IPS-15b (cell line): Measurements from ENCODE around the gene UQCRH.
"Not testable (repeated sequence)": the region's sequence is repeated elsewhere in the genome, so short reads cannot be mapped to it uniquely, and the experiment has no call there.

Experiments
- H3K27me3 ChIP-seq: one replicate; pipeline ENCODE4 v1.6.1; 2013; ENCODE audit warnings: low read length; ENCODE audit not compliant: control insufficient read depth, insufficient read depth
- H3K36me3 ChIP-seq: one replicate; pipeline ENCODE4 v1.6.1; 2013; ENCODE audit warnings: low read length; ENCODE audit not compliant: control insufficient read depth, insufficient read depth
- H3K4me1 ChIP-seq: one replicate; pipeline ENCODE4 v1.6.1; 2013; ENCODE audit warnings: mild to moderate bottlenecking, low read length; ENCODE audit not compliant: control insufficient read depth, insufficient read depth
- H3K4me3 ChIP-seq: one replicate; pipeline ENCODE4 v1.5.1; 2013; ENCODE audit warnings: low read depth, low read length
- H3K9ac ChIP-seq: one replicate; pipeline ENCODE4 v1.6.1; 2013; ENCODE audit warnings: low read depth, mild to moderate bottlenecking, low read length
- H3K9me3 ChIP-seq: one replicate; pipeline ENCODE4 v1.6.1; 2013; ENCODE audit warnings: mild to moderate bottlenecking, low read length; ENCODE audit not compliant: control insufficient read depth, insufficient read depth

The UQCRH gene

GRCh38 chr1:46301808-46302640 lies 1.5 kb upstream of the UQCRH start:
- Histone ChIP-seq H3K4me3 (peak overlapping the region; percentile 98), H3K27me3 (no peaks in the 10 kb centered on the region), H3K9ac (peak overlapping the region; percentile 98), H3K4me1 (peaks cover 7% of the 10 kb centered on the region), H3K9me3 (no peaks in the 10 kb centered on the region), H3K36me3 (peaks cover 9% of the 10 kb centered on the region)

- Histone ChIP-seq H3K9ac (peak overlapping the region; percentile 98), H3K27me3 (no peaks in the 10 kb centered on the region), H3K9me3 (no peaks in the 10 kb centered on the region), H3K4me1 (peaks cover 11% of the 10 kb centered on the region), H3K4me3 (peak overlapping the region; percentile 98), H3K36me3 (peaks cover 3% of the 10 kb centered on the region)
These were observed 859 bp upstream of the UQCRH start for GRCh38 chr1:46302641-46303037.

- peak overlapping the region; percentile 98 for H3K9ac ChIP-seq
- peak overlapping the region; percentile 98 for H3K4me3 ChIP-seq
- no peaks in the 10 kb centered on the region for H3K36me3 ChIP-seq
- H3K4me1 ChIP-seq, result peaks cover 14% of the 10 kb centered on the region
- H3K27me3 ChIP-seq, result no peaks in the 10 kb centered on the region
- H3K9me3 ChIP-seq, result no peaks in the 10 kb centered on the region
These were observed 401 bp downstream of the UQCRH start for GRCh38 chr1:46303872-46304326.

- Histone ChIP-seq H3K4me1 (peaks cover 11% of the 10 kb centered on the region), H3K36me3 (peaks cover 10% of the 10 kb centered on the region), H3K9me3 (no peaks in the 10 kb centered on the region), H3K9ac (no peak overlapping the region), H3K4me3 (peak overlapping the region; percentile 30), H3K27me3 (no peaks in the 10 kb centered on the region)
These were observed 2.6 kb downstream of the UQCRH start for GRCh38 chr1:46306159-46306530.

GRCh38 chr1:46309401-46310159 lies 6.1 kb downstream of the UQCRH start:
- H3K9ac ChIP-seq, result no peak overlapping the region
- no peaks in the 10 kb centered on the region for H3K27me3 ChIP-seq
- peaks cover 38% of the 10 kb centered on the region for H3K36me3 ChIP-seq
- peaks cover 11% of the 10 kb centered on the region for H3K4me1 ChIP-seq
- no peak overlapping the region for H3K4me3 ChIP-seq
- H3K9me3 ChIP-seq, result no peaks in the 10 kb centered on the region

- H3K36me3 ChIP-seq, result peaks cover 43% of the 10 kb centered on the region
- peaks cover 11% of the 10 kb centered on the region for H3K4me1 ChIP-seq
- no peaks in the 10 kb centered on the region for H3K9me3 ChIP-seq
- no peak overlapping the region for H3K9ac ChIP-seq
- H3K27me3 ChIP-seq, result no peaks in the 10 kb centered on the region
- no peak overlapping the region for H3K4me3 ChIP-seq
These were observed 6.8 kb downstream of the UQCRH start for GRCh38 chr1:46310321-46310720.

- H3K4me3 ChIP-seq, result no peak overlapping the region
- peaks cover 46% of the 10 kb centered on the region for H3K36me3 ChIP-seq
- H3K4me1 ChIP-seq, result peaks cover 2% of the 10 kb centered on the region
- no peaks in the 10 kb centered on the region for H3K27me3 ChIP-seq
- no peak overlapping the region for H3K9ac ChIP-seq
- H3K9me3 ChIP-seq, result no peaks in the 10 kb centered on the region
These were observed 12.3 kb downstream of the UQCRH start for GRCh38 chr1:46315669-46316403.

GRCh38 chr1:46317323-46317722 lies 13.8 kb downstream of the UQCRH start:
- no peak overlapping the region for H3K9ac ChIP-seq
- no peak overlapping the region for H3K4me3 ChIP-seq
- peaks cover 37% of the 10 kb centered on the region for H3K36me3 ChIP-seq
- H3K27me3 ChIP-seq, result no peaks in the 10 kb centered on the region
- H3K4me1 ChIP-seq, result peaks cover 4% of the 10 kb centered on the region
- H3K9me3 ChIP-seq, result no peaks in the 10 kb centered on the region

GRCh38 chr1:46319301-46319700 lies 15.8 kb downstream of the UQCRH start:
- H3K9me3 ChIP-seq, H3K4me3 ChIP-seq, H3K27me3 ChIP-seq, H3K9ac ChIP-seq, H3K4me1 ChIP-seq: not testable (repeated sequence)
- peaks cover 22% of the 10 kb centered on the region for H3K36me3 ChIP-seq

GRCh38 chr1:46319960-46320914 lies 16.7 kb downstream of the UQCRH start:
- not testable (repeated sequence) for H3K27me3 ChIP-seq, H3K4me1 ChIP-seq, H3K4me3 ChIP-seq, H3K9ac ChIP-seq, H3K9me3 ChIP-seq
- peaks cover 13% of the 10 kb centered on the region for H3K36me3 ChIP-seq

GRCh38 chr1:46322191-46322590 lies 18.7 kb downstream of the UQCRH start:
- not testable (repeated sequence) for H3K4me3 ChIP-seq, H3K36me3 ChIP-seq, H3K27me3 ChIP-seq, H3K9me3 ChIP-seq, H3K4me1 ChIP-seq, H3K9ac ChIP-seq
